Ecto neural progenitor cell (in vitro differentiated cells): ENCODE measurements around the gene STEAP1B.

ENCODE experiments used
- DNase-seq: peaks from one replicate; pipeline ENCODE4 v3.0.0-alpha.2; 2018; ENCODE audit warnings: low spot score

STEAP1B gene

GRCh38 chr7:22430457-22430856 lies 69.5 kb downstream of the STEAP1B start:
- DNase-seq, result no peak

- no peak for DNase-seq
Measured at GRCh38 chr7:22429386-22429785, 70.6 kb downstream of the STEAP1B start.

DNA sequence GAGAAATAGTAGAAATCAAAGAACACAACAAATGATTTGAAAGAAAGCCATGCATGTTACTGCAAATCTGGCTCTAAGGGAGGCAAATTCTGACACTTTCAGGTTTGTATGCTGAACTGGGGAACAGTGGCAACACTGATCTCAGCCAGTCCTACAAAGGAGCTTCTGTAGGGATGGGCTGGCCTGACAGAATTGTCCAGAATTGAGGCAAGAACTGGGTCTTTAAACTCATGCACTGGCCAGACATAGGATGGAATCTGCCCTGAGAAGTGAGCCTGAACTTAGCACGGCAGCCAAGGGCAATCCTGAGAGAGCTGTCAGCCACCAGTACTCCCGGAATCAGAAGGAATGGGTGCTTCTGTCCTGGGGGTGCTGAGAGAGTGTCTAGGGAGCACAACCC lies 72.1 kb downstream of the STEAP1B start:
- DNase-seq, result no peak

- DNase-seq, result no peak
Measured at GRCh38 chr7:22427104-22427503, 72.9 kb downstream of the STEAP1B start.

DNA sequence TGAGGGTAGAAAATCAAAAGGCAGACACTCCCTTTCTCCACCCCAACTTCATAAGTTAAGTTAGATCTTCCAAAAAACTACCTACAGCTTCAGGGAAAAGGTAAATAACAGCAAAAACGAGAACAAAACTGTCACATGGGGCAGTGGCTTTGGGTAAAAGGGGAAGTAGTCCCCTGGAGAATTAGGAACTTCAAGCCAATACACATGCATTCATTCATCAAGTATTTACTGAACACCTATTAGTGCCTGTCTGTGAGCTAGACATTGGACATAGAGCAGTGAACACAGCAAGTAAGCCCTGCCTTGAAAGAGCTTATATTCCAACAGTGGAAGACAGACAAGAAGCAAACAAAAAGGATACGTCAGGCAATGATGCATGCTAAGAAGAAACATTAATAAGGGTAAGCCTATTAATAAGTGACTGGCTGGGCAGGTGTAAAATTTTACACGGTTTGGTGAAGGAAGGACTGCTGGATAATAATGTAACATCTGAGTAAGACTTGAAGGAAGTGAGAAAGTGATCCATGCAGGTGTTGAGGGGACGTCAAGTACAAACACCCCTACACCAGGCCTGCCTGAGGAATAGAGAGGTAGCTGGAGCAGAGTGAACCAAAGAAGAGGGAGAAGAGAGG lies 73.4 kb downstream of the STEAP1B start:
- no peak for DNase-seq

DNA sequence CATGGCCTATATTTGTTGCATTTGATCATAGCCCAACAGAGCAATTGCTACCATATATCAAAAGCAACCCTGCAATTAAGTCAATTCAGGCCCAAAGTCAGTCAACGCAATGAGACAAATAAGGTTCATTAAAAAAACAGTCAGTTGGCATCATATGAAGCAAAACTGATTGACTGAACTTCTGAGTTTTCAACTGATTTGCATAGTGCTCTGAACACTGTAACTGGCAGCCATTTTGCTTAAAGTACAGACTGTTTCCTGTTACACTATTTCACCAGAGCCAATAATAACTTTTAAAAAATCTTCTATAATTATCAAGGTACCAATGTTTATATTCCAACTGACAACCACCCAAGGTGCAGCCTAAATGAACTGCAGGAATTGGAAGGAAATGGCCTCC lies 74.6 kb downstream of the STEAP1B start:
- no peak for DNase-seq

DNA sequence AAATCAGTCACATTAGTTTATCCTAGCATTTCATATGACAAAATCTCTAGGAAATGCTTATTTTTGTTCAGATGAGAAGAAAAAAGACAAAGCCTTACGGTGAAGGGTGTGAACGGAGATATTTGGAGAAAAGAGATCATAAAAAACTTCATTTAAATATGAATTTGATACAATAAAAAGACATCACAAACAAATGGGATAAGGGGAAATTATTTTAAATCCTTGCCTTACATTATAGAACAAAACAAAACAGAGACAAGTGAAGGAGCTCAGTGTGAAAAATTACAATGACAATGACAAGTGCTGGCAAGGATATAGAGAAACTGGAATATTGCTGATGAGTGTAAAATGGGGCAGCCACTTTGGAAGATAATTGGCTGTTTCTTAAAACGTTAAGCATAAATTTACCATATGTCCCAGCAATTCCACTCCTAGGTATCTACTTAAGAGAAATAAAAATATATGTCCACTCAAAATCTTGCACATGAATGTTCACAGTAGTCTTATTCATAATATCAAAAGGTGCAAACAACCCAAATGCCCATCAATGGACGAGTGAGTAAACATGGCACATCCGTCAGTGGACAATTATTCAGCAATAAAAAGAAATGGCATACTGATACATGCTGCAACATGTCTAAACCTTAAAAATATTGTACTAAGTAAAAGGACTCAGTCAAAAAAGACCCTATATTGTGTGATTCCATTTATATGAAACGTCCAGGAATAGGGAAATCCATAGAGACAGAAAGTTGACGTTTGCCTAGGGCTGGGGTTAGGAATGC lies 77.0 kb downstream of the STEAP1B start:
- DNase-seq, result no peak

DNA sequence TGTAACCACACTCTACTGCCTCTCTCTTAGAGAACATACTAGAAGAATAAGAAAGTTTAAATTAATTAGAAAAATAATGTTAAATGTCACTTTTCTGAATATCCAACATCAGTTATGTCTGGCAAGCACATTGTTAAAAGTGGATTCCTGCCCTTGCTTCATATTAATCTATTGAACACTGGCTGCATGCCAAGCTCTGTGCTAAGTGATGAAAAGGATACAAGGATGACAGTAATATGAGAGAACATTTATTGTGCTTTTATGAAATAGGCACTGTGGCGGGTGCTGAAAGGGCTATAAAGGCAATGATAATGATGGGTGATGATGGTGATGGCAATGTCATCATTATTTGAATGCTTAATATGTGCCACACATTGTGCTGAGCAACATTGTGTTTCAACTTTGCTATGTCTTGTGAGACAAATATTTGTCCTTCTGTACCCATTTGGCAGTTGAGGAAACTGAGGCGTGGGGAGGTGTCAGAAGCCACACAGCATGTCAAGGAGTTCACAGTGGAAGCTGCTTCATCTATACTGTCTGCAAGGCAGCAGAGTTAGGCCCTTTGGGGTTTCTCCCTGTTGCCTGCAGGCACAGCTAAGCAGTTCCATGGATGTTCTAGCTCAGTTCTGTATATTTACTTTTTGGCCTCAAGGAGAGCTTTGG lies 78.9 kb downstream of the STEAP1B start:
- no peak for DNase-seq

- DNase-seq, result no peak
Measured at GRCh38 chr7:22420008-22420407, 80.0 kb downstream of the STEAP1B start.

- DNase-seq, result no peak
Measured at GRCh38 chr7:22419488-22419887, 80.5 kb downstream of the STEAP1B start.

GRCh38 chr7:22418251-22419046 lies 81.5 kb downstream of the STEAP1B start:
- DNase-seq, result no peak

- no peak for DNase-seq
Measured at GRCh38 chr7:22417841-22418240, 82.1 kb downstream of the STEAP1B start.

- no peak for DNase-seq
Measured at GRCh38 chr7:22417349-22417748, 82.6 kb downstream of the STEAP1B start.

DNA sequence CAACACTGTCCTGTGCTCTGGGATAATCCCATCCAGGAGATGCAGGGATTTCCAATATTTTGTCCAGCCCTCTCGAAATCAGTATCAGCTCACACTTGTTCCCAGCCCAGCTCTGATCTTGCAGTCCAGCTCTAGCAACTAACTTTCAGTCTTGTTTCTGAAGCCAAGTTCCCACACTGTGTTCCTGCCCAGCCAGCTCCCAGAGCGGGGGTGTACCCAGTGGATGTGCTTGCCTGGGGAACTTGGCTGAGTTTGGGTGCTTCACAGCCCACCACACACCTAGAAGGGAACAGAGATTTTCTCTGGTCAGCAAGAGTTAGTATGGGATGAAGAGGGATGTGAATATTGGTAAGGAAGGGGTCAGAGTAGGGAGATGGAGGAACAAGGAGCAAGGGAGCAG lies 85.6 kb downstream of the STEAP1B start:
- DNase-seq, result no peak

- DNase-seq, result no peak
Measured at GRCh38 chr7:22413211-22413610, 86.8 kb downstream of the STEAP1B start.

DNA sequence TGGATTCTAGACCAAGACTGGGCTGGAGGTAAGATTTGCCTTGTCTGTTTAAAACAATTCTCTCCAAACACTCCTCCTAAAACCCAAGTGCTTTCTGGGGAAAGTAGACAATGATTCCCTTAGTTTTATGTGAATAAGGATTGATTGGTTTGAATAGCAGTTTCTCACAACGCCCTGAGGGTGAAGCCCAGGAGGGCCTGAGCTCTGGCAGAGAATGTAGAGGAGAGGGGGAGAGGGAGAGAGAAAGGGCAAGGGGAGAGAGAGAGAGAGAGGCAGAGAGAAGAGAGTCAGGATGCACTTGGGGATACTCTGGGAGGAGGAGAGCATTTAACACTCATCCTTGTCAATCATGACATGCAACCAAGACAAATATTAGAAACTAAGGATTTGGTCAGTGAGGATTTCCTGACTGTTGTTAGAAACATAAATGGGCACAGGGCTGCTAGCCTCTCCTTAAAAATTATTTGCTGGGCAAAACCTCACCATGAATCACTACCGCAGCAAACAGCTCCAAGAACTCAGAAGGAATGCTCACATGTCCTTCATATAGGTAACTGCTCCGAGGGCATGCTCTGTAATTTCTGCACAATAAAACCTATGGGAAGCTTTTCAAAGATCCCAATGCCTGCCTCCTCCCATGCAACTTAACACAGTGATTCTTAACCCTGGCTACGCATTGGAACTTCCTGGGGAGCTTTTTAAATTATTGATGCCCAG lies 87.9 kb downstream of the STEAP1B start:
- DNase-seq, result no peak

- no peak for DNase-seq
Measured at GRCh38 chr7:22406715-22407114, 93.3 kb downstream of the STEAP1B start.

GRCh38 chr7:22404421-22405023 lies 95.5 kb downstream of the STEAP1B start:
- no peak for DNase-seq

GRCh38 chr7:22403344-22403743 lies 96.6 kb downstream of the STEAP1B start:
- DNase-seq, result no peak

DNA sequence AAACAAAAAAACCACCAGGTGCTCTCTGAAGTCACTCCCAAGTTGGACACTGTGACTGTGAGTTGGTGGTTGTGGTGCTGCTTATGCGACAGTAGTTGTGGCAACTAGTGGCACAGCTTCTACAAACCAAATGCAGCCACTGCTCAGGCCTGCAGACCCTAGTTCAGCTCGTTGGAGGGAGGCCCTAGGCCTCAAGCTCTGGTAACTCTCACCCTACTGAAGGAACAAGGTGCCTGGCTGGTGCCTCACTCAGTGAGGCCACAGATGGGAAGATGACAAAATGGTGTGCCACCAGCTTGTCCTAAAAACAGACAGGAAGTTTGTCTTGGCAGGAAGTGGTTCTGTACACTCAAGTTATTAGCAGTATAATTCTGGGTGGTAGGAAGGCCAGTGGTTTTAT lies 97.7 kb downstream of the STEAP1B start:
- DNase-seq, result no peak

- no peak for DNase-seq
Measured at GRCh38 chr7:22400936-22401553, 98.9 kb downstream of the STEAP1B start.
